ENCODE measurements around the gene COL11A2. TPM values are rescaled to one million over a fixed set of nuclear protein-coding genes. Genes with fewer than 3 reads are reported as not detected.

The COL11A2 gene
- total and polyA plus RNA-seq, 8 donors: 0.15 to 3.1 (median 0.54) TPM

GRCh38 chr6:33207552-33208090 is 15.4 kb upstream of the COL11A2 start:
- peak overlapping the region; percentile 81 to 94 (median 92) for H3K27ac ChIP-seq
- H3K9me3 ChIP-seq: no peaks in the 10 kb centered on the region
- H3K4me3 ChIP-seq: peak overlapping the region; percentile 62 to 86 (median 73)
- no peaks in the 10 kb centered on the region for H3K27me3 ChIP-seq
- intact Hi-C loops (cut with DNase I): no loop called here
- no peak for TF ChIP-seq CTCF (IDR thresholded peaks at IDR 0.05)
- 1% methylated on average over 28 to 29 of the region's 29 CpGs for WGBS, 2 donors
- peaks cover 6 to 15% (median 7%) of the 10 kb centered on the region in 3 donors for H3K4me1 ChIP-seq
- DNase-seq (peak; percentile 47 to 84 (median 62)), ATAC-seq (peak; percentile 5 to 35 (median 22)), FAIRE-seq (no peak)
- H3K36me3 ChIP-seq: peaks cover 0 to 21% (median 12%) of the 10 kb centered on the region in 3 donors

GRCh38 chr6:33206864-33207551 is 14.7 kb upstream of the COL11A2 start:
- H3K4me1 ChIP-seq: peaks cover 9 to 19% (median 11%) of the 10 kb centered on the region in 3 donors
- TF ChIP-seq CTCF (IDR thresholded peaks at IDR 0.05): no peak
- intact Hi-C loops (cut with DNase I): no loop called here
- H3K36me3 ChIP-seq: peaks cover 0 to 27% (median 16%) of the 10 kb centered on the region in 3 donors
- no peaks in the 10 kb centered on the region for H3K27me3 ChIP-seq
- H3K4me3 ChIP-seq: peak overlapping the region in 2 of 4 donors; percentile 62 to 86
- WGBS, 2 donors: 23 to 26% methylated on average over 19 to 20 of the region's 20 CpGs
- H3K27ac ChIP-seq: peak overlapping the region in 1 of 4 donors; percentile 92
- no peaks in the 10 kb centered on the region for H3K9me3 ChIP-seq
- ATAC-seq: no peak
- no peak for FAIRE-seq
- peak in 4 of 6 donors; percentile 31 to 77 (median 48) for DNase-seq

- 81 to 89% methylated on average over 3 of the region's 3 CpGs for WGBS, 2 donors
These were observed 14.0 kb upstream of the COL11A2 start for GRCh38 chr6:33206027-33206863.

More at GRCh38 chr6:33206027-33206863, 14.0 kb upstream of the COL11A2 start:
- FAIRE-seq: no peak
- peaks cover 11 to 25% (median 15%) of the 10 kb centered on the region in 3 donors for H3K4me1 ChIP-seq
- H3K27ac ChIP-seq: no peak overlapping the region
- H3K27me3 ChIP-seq: no peaks in the 10 kb centered on the region
- ATAC-seq: no peak
- H3K4me3 ChIP-seq: no peak overlapping the region
- DNase-seq: peak in 1 of 6 donors; percentile 18
- intact Hi-C loops (cut with DNase I): no loop called here
- no peak for TF ChIP-seq CTCF (IDR thresholded peaks at IDR 0.05)
- H3K9me3 ChIP-seq: no peaks in the 10 kb centered on the region
- H3K36me3 ChIP-seq: peaks cover 0 to 28% (median 16%) of the 10 kb centered on the region in 3 donors
